Cardiac muscle cell (in vitro differentiated cells and primary cell): Measurements from ENCODE around the gene ABI3BP. TPM values are rescaled to one million over a fixed set of nuclear protein-coding genes. Genes with fewer than 3 reads are reported as not detected.

ENCODE experiments used
- DNase-seq, 2 donors: peaks; one replicate each; pipeline versions ENCODE4 v3.0.0 to v3.0.0-alpha.2; 2010 to 2017; ENCODE audit warnings: low read depth in 1 of 2, low spot score in 1 of 2
- H3K27ac ChIP-seq: fragments of 200-600 bp; sonication (generic); 2 replicates; pipeline ENCODE4 v1.5.1; 2016
- H3K27me3 ChIP-seq: fragments of 200-600 bp; sonication (generic); 2 replicates; pipeline ENCODE4 v1.6.0; 2016; ENCODE audit warnings: control low read depth
- H3K36me3 ChIP-seq: fragments of 200-600 bp; sonication (generic); 2 replicates; pipeline ENCODE4 v1.5.1; 2016; ENCODE audit warnings: control low read depth
- H3K4me1 ChIP-seq: fragments of 200-600 bp; sonication (generic); 2 replicates; pipeline ENCODE4 v1.8.1; 2017; ENCODE audit warnings: low read depth, mild to moderate bottlenecking, mixed run types
- H3K4me3 ChIP-seq: fragments of 200-600 bp; sonication (generic); 2 replicates; pipeline ENCODE4 v1.5.1; 2016; ENCODE audit warnings: mild to moderate bottlenecking
- H3K9me3 ChIP-seq: fragments of 200-600 bp; sonication (generic); 2 replicates; pipeline ENCODE4 v1.5.1; 2017; ENCODE audit warnings: low read depth, mild to moderate bottlenecking, control low read depth
- polyA plus RNA-seq: library from polyadenylated mRNA; unstranded; fragments of >200 nt; fragmentation: Nextera tagmentation; extraction: Ambion mirVana; gene quantifications from 2 replicates; pipeline ENCODE4 v1.2.1, GENCODE V29; 2016
- total RNA-seq: library from RNA; depleted of rRNA; stranded (reverse); fragments of >200 nt; gene quantifications from 2 replicates; pipeline ENCODE4 v1.2.3, GENCODE V29; 2016
- TF ChIP-seq, protein P1 (sequence below): IDR thresholded peaks from 2 replicates; pipeline ENCODE4 v1.5.1; 2012; ENCODE audit warnings: low read depth, mild to moderate bottlenecking, low read length

ABI3BP gene
- total and polyA plus RNA-seq, 2 experiments from 2014 or later, result 0.54 to 0.92 TPM

DNA sequence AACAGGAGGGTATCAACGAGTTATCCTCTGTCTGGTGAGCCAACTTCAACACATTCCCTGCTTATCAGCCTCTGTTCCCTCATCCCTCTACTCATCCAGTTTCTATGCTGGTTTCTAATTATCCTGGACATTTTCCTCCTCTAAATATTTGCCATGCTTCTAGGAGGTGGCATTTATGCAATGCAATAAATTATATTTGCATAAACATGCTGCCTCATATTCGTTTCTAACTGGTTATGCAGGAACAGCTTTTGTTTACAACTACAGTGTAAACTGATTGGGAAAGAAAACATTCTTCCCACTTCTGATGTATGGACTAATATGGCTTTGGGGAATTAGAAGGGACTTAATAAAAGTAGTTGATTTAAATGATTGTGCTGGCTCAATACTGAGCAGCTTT is 161.6 kb downstream of the ABI3BP start:
- Histone ChIP-seq H3K27me3 (no peaks in the 10 kb centered on the region), H3K36me3 (no peaks in the 10 kb centered on the region), H3K4me3 (no peak overlapping the region), H3K27ac (no peak overlapping the region), H3K9me3 (no peaks in the 10 kb centered on the region), H3K4me1 (no peaks in the 10 kb centered on the region)
- DNase-seq, result no peak
- TF ChIP-seq, protein P1, sequence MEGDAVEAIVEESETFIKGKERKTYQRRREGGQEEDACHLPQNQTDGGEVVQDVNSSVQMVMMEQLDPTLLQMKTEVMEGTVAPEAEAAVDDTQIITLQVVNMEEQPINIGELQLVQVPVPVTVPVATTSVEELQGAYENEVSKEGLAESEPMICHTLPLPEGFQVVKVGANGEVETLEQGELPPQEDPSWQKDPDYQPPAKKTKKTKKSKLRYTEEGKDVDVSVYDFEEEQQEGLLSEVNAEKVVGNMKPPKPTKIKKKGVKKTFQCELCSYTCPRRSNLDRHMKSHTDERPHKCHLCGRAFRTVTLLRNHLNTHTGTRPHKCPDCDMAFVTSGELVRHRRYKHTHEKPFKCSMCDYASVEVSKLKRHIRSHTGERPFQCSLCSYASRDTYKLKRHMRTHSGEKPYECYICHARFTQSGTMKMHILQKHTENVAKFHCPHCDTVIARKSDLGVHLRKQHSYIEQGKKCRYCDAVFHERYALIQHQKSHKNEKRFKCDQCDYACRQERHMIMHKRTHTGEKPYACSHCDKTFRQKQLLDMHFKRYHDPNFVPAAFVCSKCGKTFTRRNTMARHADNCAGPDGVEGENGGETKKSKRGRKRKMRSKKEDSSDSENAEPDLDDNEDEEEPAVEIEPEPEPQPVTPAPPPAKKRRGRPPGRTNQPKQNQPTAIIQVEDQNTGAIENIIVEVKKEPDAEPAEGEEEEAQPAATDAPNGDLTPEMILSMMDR, result no peak

DNA sequence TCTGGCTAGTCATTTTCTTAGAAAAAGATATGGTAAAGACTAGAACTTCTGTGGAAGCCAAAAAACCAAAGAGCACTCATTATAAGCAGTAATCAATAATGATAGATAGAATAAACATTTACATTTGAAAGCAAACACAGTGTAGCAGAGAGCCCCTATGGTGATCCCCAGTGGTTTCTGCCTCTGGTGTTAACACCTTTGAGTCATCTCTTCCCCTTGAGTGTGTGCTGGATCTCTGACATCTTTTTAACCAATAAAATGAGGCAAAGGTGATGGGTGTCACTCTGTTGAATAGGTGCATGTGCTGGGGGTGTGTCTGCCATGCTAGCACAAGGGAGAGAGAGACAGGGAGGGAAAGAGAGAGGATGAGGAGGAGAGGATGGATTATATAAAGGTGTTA is 162.3 kb downstream of the ABI3BP start:
- Histone ChIP-seq H3K4me3 (no peak overlapping the region), H3K27ac (no peak overlapping the region), H3K4me1 (no peaks in the 10 kb centered on the region), H3K36me3 (no peaks in the 10 kb centered on the region), H3K9me3 (no peaks in the 10 kb centered on the region), H3K27me3 (no peaks in the 10 kb centered on the region)
- TF ChIP-seq, protein P1, result no peak
- no peak for DNase-seq

DNA sequence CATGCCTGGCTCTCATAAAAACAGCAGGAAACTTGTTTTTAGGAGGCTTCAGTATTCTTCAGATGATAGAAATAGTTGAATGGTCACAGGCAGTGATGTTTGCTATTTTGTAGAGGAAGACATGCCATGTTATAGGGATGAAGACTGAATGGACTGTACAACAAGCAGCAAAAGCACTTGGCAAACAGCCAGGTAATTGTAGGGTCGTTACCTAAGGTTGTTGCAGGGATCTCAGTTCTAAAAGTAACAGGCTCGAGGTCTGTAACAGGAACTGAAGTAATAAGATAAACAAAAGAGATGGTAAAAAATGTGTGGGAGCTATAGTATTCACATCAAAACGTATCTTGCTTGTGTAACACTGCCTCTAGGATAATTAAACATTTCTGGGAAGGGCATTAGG is 167.6 kb downstream of the ABI3BP start:
- Histone ChIP-seq H3K9me3 (no peaks in the 10 kb centered on the region), H3K4me3 (no peak overlapping the region), H3K27ac (no peak overlapping the region), H3K36me3 (no peaks in the 10 kb centered on the region), H3K4me1 (no peaks in the 10 kb centered on the region), H3K27me3 (no peaks in the 10 kb centered on the region)
- DNase-seq, result peak; percentile 13 to 33
- TF ChIP-seq, protein P1, result no peak

DNA sequence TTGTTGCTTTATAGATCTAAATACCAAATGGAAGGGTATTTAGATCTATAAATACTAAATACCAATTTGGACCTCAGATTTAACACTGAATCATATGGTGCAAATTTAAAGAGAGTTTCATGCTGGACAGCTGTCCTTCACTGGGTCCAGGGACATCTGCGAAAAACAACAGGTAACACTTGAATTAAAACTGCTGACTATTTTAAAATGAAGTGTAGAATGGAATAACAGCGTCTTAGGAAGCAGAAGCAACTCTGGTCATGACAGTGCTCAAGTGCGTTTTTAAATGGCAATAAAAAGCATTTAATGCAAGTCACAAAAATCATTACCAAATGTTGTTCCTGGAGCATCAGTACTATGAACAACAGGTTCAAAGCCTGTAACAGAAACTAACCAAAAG is 177.6 kb downstream of the ABI3BP start:
- no peak for DNase-seq
- Histone ChIP-seq H3K27me3 (peaks cover 25% of the 10 kb centered on the region), H3K4me3 (no peak overlapping the region), H3K27ac (no peak overlapping the region), H3K4me1 (no peaks in the 10 kb centered on the region), H3K9me3 (no peaks in the 10 kb centered on the region), H3K36me3 (no peaks in the 10 kb centered on the region)
- TF ChIP-seq, protein P1, result no peak

DNA sequence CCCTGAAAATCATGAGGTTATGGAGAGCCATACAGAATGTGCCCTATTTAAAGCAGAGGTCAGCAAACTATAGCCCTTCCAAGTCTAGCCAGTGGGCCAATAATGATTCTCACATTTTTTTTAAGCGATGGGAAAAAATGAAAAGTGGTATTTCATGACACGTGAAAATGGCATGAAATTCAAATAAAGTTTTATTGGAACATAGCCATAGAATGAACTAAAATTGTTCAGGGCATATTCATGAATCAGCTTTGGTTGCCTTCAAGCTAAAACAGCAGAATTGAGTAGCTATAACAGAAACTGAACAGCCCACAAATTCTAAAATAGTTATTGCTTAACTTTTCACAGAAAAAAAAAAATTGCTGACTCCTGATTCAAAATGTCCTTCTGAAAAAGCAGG is 179.4 kb downstream of the ABI3BP start:
- H3K27ac ChIP-seq, result no peak overlapping the region
- no peaks in the 10 kb centered on the region for H3K36me3 ChIP-seq
- H3K9me3 ChIP-seq, result no peaks in the 10 kb centered on the region
- no peak for DNase-seq
- no peak overlapping the region for H3K4me3 ChIP-seq
- TF ChIP-seq, protein P1, result no peak
- no peaks in the 10 kb centered on the region for H3K4me1 ChIP-seq
- H3K27me3 ChIP-seq, result peaks cover 25% of the 10 kb centered on the region
